H1 (cell line): ENCODE measurements around the gene COL19A1. TPM values are rescaled to one million over a fixed set of nuclear protein-coding genes. Genes with fewer than 3 reads are reported as not detected.

ENCODE experiments used
- CTCF ChIA-PET: fragments of 300-600 bp; sonication (Branson Sonifier 250); formaldehyde crosslinking; loops from one replicate; lab custom pipeline; 2021; ENCODE audit not compliant: partially characterized antibody; lab: Charles Lee
- POLR2A ChIA-PET: fragments of 300-600 bp; sonication (Branson Sonifier 250); formaldehyde crosslinking; loops from one replicate; lab custom pipeline; 2021; ENCODE audit warnings: inconsistent platforms; ENCODE audit not compliant: partially characterized antibody; lab: Charles Lee
- DNase-seq, 2 experiments: peaks; one replicate each; pipeline versions ENCODE4 v3.0.0 to v3.0.0-alpha.2; 2010 to 2022; ENCODE audit warnings: low spot score in 2 of 2, low read depth in 1 of 2, mixed read lengths in 1 of 2
- FAIRE-seq: peaks from 2 replicates; lab custom pipeline; 2011; peaks lifted over from hg19 to GRCh38; lab: Jason Lieb, UNC
- H2AFZ ChIP-seq: 2 replicates; pipeline ENCODE4 v1.8.1; 2012; ENCODE audit warnings: low read length, inconsistent platforms
- H2AK5ac ChIP-seq: 2 replicates; pipeline ENCODE4 v1.6.1; 2013; ENCODE audit warnings: low read depth, low read length
- H2BK120ac ChIP-seq: replicated peaks from 2 replicates; pipeline ENCODE3; 2013; ENCODE audit warnings: low read depth, low read length, inconsistent platforms
- H2BK12ac ChIP-seq: 2 replicates; pipeline ENCODE4 v1.6.1; 2013; ENCODE audit warnings: low read depth, low read length
- H2BK15ac ChIP-seq: 2 replicates; pipeline ENCODE4 v1.6.1; 2013; ENCODE audit warnings: low read length
- H2BK20ac ChIP-seq: 2 replicates; pipeline ENCODE4 v1.6.1; 2013; ENCODE audit warnings: low read length
- H2BK5ac ChIP-seq: 2 replicates; pipeline ENCODE4 v1.6.1; 2013; ENCODE audit warnings: low read depth, low read length
- H3K14ac ChIP-seq: 2 replicates; pipeline ENCODE4 v1.6.1; 2013; ENCODE audit warnings: inconsistent platforms; ENCODE audit not compliant: insufficient read length
- H3K18ac ChIP-seq: 2 replicates; pipeline ENCODE4 v1.6.1; 2013; ENCODE audit warnings: low read length; ENCODE audit errors: extremely low read depth
- H3K23ac ChIP-seq: 2 replicates; pipeline ENCODE4 v1.6.1; 2013; ENCODE audit warnings: inconsistent platforms; ENCODE audit not compliant: insufficient read length
- H3K23me2 ChIP-seq: 2 replicates; pipeline ENCODE4 v1.6.1; 2013; ENCODE audit warnings: low read depth, low read length
- H3K27ac ChIP-seq: 2 replicates; pipeline ENCODE4 v1.6.1; 2011; ENCODE audit warnings: low read depth, low read length, inconsistent platforms
- H3K27me3 ChIP-seq, 4 experiments: replicated peaks in 1 of 4; 1 replicate in 1 of 4; 2 replicates in 3 of 4; pipeline versions ENCODE4 v1.6.1 to v1.8.1; 2011 to 2013; ENCODE audit warnings: low read length in 3 of 4, mild to moderate bottlenecking in 3 of 4, inconsistent platforms in 2 of 4, mixed read lengths in 2 of 4, moderate library complexity in 1 of 4; ENCODE audit not compliant: control insufficient read depth in 3 of 4, insufficient read depth in 3 of 4; ENCODE audit errors: extremely low read depth in 1 of 4
- H3K36me3 ChIP-seq, 4 experiments: 2 replicates each; pipeline versions ENCODE4 v1.6.1 to v1.8.1; 2011 to 2013; ENCODE audit warnings: mild to moderate bottlenecking in 4 of 4, low read length in 3 of 4, moderate library complexity in 2 of 4, control low read depth in 1 of 4, inconsistent platforms in 1 of 4; ENCODE audit not compliant: insufficient read depth in 4 of 4, control insufficient read depth in 2 of 4
- H3K4ac ChIP-seq: replicated peaks from 2 replicates; pipeline ENCODE3; 2013; ENCODE audit warnings: low read length, low read depth, mixed read lengths, inconsistent platforms; ENCODE audit not compliant: insufficient read length
- H3K4me1 ChIP-seq, 4 experiments: replicated peaks in 1 of 4; 1 replicate in 1 of 4; 2 replicates in 3 of 4; pipeline versions ENCODE4 v1.6.1 to v1.8.1; 2011 to 2013; ENCODE audit warnings: low read length in 3 of 4, inconsistent platforms in 2 of 4, mixed read lengths in 1 of 4; ENCODE audit not compliant: insufficient read depth in 4 of 4, control insufficient read depth in 3 of 4
- H3K4me2 ChIP-seq, 2 experiments: 2 replicates each; pipeline versions ENCODE4 v1.6.1 to v1.8.1; 2011 to 2013; ENCODE audit warnings: low read depth in 2 of 2, low read length in 2 of 2, control low read depth in 1 of 2, inconsistent platforms in 1 of 2, mild to moderate bottlenecking in 1 of 2; ENCODE audit not compliant: insufficient read depth in 1 of 2
- H3K4me3 ChIP-seq, 4 experiments: fragments of 200-600, 300-600 bp in 1 of 4; sonication (generic), shearing (Covaris generic), sonication (Bioruptor Twin) in 1 of 4; 2 replicates each; pipeline versions ENCODE4 v1.5.1 to v1.8.1; 2011 to 2016; ENCODE audit warnings: low read length in 4 of 4, low read depth in 3 of 4, control low read depth in 2 of 4, inconsistent platforms in 2 of 4, mild to moderate bottlenecking in 2 of 4, mixed read lengths in 1 of 4, moderate library complexity in 1 of 4; ENCODE audit not compliant: insufficient read depth in 2 of 4; ENCODE audit errors: extremely low read depth in 1 of 4
- H3K56ac ChIP-seq: replicated peaks from 2 replicates; pipeline ENCODE3; 2013; ENCODE audit warnings: low read depth, mild to moderate bottlenecking, mixed read lengths, low read length, inconsistent platforms; ENCODE audit not compliant: insufficient read length
- H3K79me1 ChIP-seq: 2 replicates; pipeline ENCODE4 v1.6.1; 2013; ENCODE audit warnings: low read depth, low read length, control low read depth
- H3K79me2 ChIP-seq, 2 experiments: 2 replicates each; pipeline versions ENCODE4 v1.6.1 to v1.8.1; 2012 to 2013; ENCODE audit warnings: low read length in 2 of 2, mild to moderate bottlenecking in 2 of 2, inconsistent platforms in 1 of 2; ENCODE audit not compliant: insufficient read depth in 2 of 2, control insufficient read depth in 1 of 2
- H3K9ac ChIP-seq, 4 experiments: replicated peaks in 1 of 4; 1 replicate in 1 of 4; 2 replicates in 3 of 4; pipeline versions ENCODE4 v1.6.1 to v1.8.1; 2011 to 2013; ENCODE audit warnings: low read depth in 3 of 4, low read length in 3 of 4, control low read depth in 2 of 4, mild to moderate bottlenecking in 2 of 4, moderate library complexity in 2 of 4, inconsistent platforms in 1 of 4; ENCODE audit errors: extremely low read depth in 1 of 4
- H3K9me3 ChIP-seq, 2 experiments: 2 replicates each; pipeline versions ENCODE4 v1.6.1 to v1.8.1; 2012 to 2013; ENCODE audit warnings: mild to moderate bottlenecking in 2 of 2, moderate library complexity in 2 of 2, control low read depth in 1 of 2, inconsistent platforms in 1 of 2, low read depth in 1 of 2, low read length in 1 of 2, mixed read lengths in 1 of 2; ENCODE audit not compliant: insufficient read depth in 2 of 2
- H4K20me1 ChIP-seq, 2 experiments: replicated peaks in 1 of 2; 2 replicates each; pipeline versions ENCODE3 to v1.8.1; 2011 to 2013; ENCODE audit warnings: inconsistent platforms in 2 of 2, low read length in 2 of 2, mild to moderate bottlenecking in 1 of 2; ENCODE audit not compliant: insufficient read depth in 2 of 2, control insufficient read depth in 1 of 2
- H4K5ac ChIP-seq: 2 replicates; pipeline ENCODE4 v1.6.1; 2013; ENCODE audit warnings: low read length, low read depth, mixed read lengths, inconsistent platforms; ENCODE audit not compliant: insufficient read length
- H4K8ac ChIP-seq: 2 replicates; pipeline ENCODE4 v1.8.0; 2013; ENCODE audit warnings: mild to moderate bottlenecking, moderate library complexity, low read length, inconsistent platforms; ENCODE audit not compliant: insufficient read depth; ENCODE audit errors: extremely low read depth
- H4K91ac ChIP-seq: replicated peaks from 2 replicates; pipeline ENCODE3; 2013; ENCODE audit warnings: low read length, mixed read lengths, inconsistent platforms; ENCODE audit not compliant: insufficient read length
- ASH2L ChIP-seq: fragments of 200-600, 300-600 bp; sonication (generic); IDR thresholded peaks from one replicate; pipeline ENCODE4 v1.7.1; 2017; ENCODE audit warnings: low read length
- BCL11A ChIP-seq, 2 experiments: IDR thresholded peaks; one replicate each; pipeline ENCODE4 v1.6.1; 2011; ENCODE audit warnings: low read depth in 2 of 2, low read length in 2 of 2, mild to moderate bottlenecking in 2 of 2
- CEBPB ChIP-seq: IDR thresholded peaks from 2 replicates; pipeline ENCODE4 v1.6.1; 2012; ENCODE audit warnings: low read depth, low read length
- CREB1 ChIP-seq: IDR thresholded peaks from 2 replicates; pipeline ENCODE4 v1.6.1; 2012; ENCODE audit warnings: inconsistent platforms
- CTBP2 ChIP-seq: IDR thresholded peaks from 2 replicates; pipeline ENCODE4 v1.7.0; 2011; ENCODE audit warnings: borderline replicate concordance, mild to moderate bottlenecking, moderate library complexity, mixed read lengths, low read length; ENCODE audit not compliant: insufficient read depth, insufficient read length
- GTF2F1 ChIP-seq: IDR thresholded peaks from 2 replicates; pipeline ENCODE4 v1.6.1; 2012; ENCODE audit warnings: low read depth, low read length, improper control_type of control experiment, borderline replicate concordance
- JUND ChIP-seq: IDR thresholded peaks from 2 replicates; pipeline ENCODE4 v1.6.1; 2011; ENCODE audit warnings: mild to moderate bottlenecking, improper control_type of control experiment, low read length
- NANOG ChIP-seq: IDR thresholded peaks from 2 replicates; pipeline ENCODE4 v1.6.1; 2011; ENCODE audit warnings: low read length, low read depth, mild to moderate bottlenecking, inconsistent platforms; ENCODE audit not compliant: insufficient read depth, poor library complexity, severe bottlenecking
- PHF8 ChIP-seq: fragments of 200-600 bp; sonication (generic); conservative IDR thresholded peaks from 2 replicates; pipeline ENCODE4 v1.7.1; 2012; ENCODE audit warnings: low read depth, mild to moderate bottlenecking, inconsistent platforms, low read length, moderate library complexity
- RBBP5 ChIP-seq: IDR thresholded peaks from 2 replicates; pipeline ENCODE4 v1.7.1; 2012; ENCODE audit warnings: low read depth, mild to moderate bottlenecking, inconsistent platforms, low read length, moderate library complexity, borderline replicate concordance
- RFX5 ChIP-seq: IDR thresholded peaks from 2 replicates; pipeline ENCODE4 v1.6.1; 2011; ENCODE audit warnings: low read depth, low read length, improper control_type of control experiment, borderline replicate concordance
- SIN3A ChIP-seq, 2 experiments: IDR thresholded peaks in 1 of 2; conservative IDR thresholded peaks in 1 of 2; 2 replicates each; pipeline ENCODE4 v1.6.1; 2011 to 2012; ENCODE audit warnings: low read length in 2 of 2, improper control_type of control experiment in 1 of 2, low read depth in 1 of 2, mild to moderate bottlenecking in 1 of 2
- SP4 ChIP-seq: IDR thresholded peaks from 2 replicates; pipeline ENCODE4 v1.6.1; 2012; ENCODE audit warnings: low read length, inconsistent platforms
- TAF1 ChIP-seq: IDR thresholded peaks from 2 replicates; pipeline ENCODE4 v1.6.1; 2011; ENCODE audit warnings: mild to moderate bottlenecking, low read depth, low read length
- TBP ChIP-seq: IDR thresholded peaks from 2 replicates; pipeline ENCODE4 v1.6.1; 2011; ENCODE audit warnings: low read depth, low read length, improper control_type of control experiment
- TEAD4 ChIP-seq: IDR thresholded peaks from 2 replicates; pipeline ENCODE4 v1.6.1; 2012; ENCODE audit warnings: low read depth, low read length, inconsistent platforms, mixed read lengths
- WGBS, 2 experiments: shearing (Covaris generic) in 1 of 2; methylation state at CpG; one replicate each; pipeline versions ENCODE4 v1.1.6 to v1.1.7; 2013 to 2015; ENCODE audit warnings: low lambda C conversion rate in 2 of 2, mixed read lengths in 2 of 2, inconsistent platforms in 1 of 2, low coverage in 1 of 2, missing lambda C conversion rate in 1 of 2; ENCODE audit not compliant: insufficient replicate concordance in 2 of 2, insufficient coverage in 1 of 2, insufficient read length in 1 of 2; ENCODE audit errors: extremely low coverage in 1 of 2, missing lambda C conversion rate in 1 of 2; 5-methylcytosine and 5-hydroxymethylcytosine counted together
- polyA plus RNA-seq, 7 experiments: library from polyadenylated mRNA; depleted of rRNA in 3 of 7; stranded (reverse) in 5 of 7; unstranded in 2 of 7; fragments of >200 nt in 5 of 7; fragments of 200-250 nt in 2 of 7; gene quantifications; 1 replicate in 5 of 7; 2 replicates in 1 of 7; 4 replicates in 1 of 7; pipeline versions ENCODE4 v1.2.1 to v1.2.3, GENCODE V29; 2011 to 2013; ENCODE audit warnings: missing spikeins in 2 of 7, mixed read lengths in 2 of 7
- total RNA-seq: library from RNA; stranded (reverse); fragmentation: NEBNext Ultra II Directional; extraction: Animal tissue kit (Norgen Biotek cat#: 25700); gene quantifications from 2 replicates; pipeline ENCODE4 v1.2.1, GENCODE V29; 2021

The COL19A1 gene
- total and polyA plus RNA-seq, 2 of the 8 experiments (the other 6 are each of a cell fraction or from before 2014, with no cell fraction given) = not detected

DNA sequence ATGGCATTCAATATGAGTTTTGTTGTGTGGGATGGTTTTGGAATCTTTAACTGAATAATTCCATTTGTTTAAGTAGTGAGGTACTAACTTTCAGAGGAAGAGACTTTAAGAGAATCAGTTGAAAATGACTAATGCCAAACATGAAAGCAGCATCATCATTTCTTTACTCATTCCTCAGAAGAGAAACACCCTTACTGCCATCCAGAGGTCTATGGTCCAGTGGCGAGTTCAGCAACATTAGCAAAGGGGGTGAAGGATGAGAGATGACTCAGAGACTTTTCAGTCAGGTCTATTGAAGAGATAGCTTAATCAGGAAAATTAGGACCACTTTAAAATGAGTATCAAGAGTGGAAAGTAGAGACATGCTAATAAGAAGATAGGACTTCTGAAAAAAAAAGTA lies 118.8 kb downstream of the COL19A1 start:
- no peak for FAIRE-seq
- WGBS, 2 experiments = 90% methylated on average over 1 of the region's 1 CpG; no CpG with 5 or more reads in 1 of the 2 experiments
- TF ChIP-seq RFX5 (no peak), CREB1 (no peak), SP4 (no peak), TAF1 (no peak), RBBP5 (no peak), TEAD4 (no peak), PHF8 (no peak), JUND (no peak), SIN3A (conservative IDR thresholded peaks at IDR 0.05 in 1 of 2, IDR thresholded peaks at IDR 0.05 in 1 of 2; ENCODE audit: low read depth in 1 of 2, low read length in 2 of 2) (no peak), NANOG (no peak), CEBPB (no peak), TBP (no peak), BCL11A (IDR thresholded peaks at IDR 0.05; ENCODE audit: low read depth in 2 of 2, low read length in 2 of 2) (no peak), GTF2F1 (no peak), CTBP2 (no peak), ASH2L (no peak)

More for the DNA sequence above, 118.8 kb downstream of the COL19A1 start:
- Histone ChIP-seq H2BK5ac (no peak overlapping the region), H3K9ac (no peak overlapping the region), H3K9me3 (no peaks in the 10 kb centered on the region), H3K79me2 (no peaks in the 10 kb centered on the region), H2AFZ (no peak overlapping the region), H3K4ac (no peak overlapping the region), H2AK5ac (no peak overlapping the region), H2BK15ac (no peak overlapping the region), H3K23me2 (no peaks in the 10 kb centered on the region), H2BK12ac (no peak overlapping the region), H3K14ac (no peak overlapping the region), H3K27ac (no peak overlapping the region), H4K91ac (no peak overlapping the region), H3K4me2 (no peak overlapping the region), H4K5ac (no peak overlapping the region), H3K4me3 (no peak overlapping the region), H4K20me1 (no peaks in the 10 kb centered on the region), H3K4me1 (no peaks in the 10 kb centered on the region), H3K27me3 (no peaks in the 10 kb centered on the region), H3K56ac (no peak overlapping the region), H3K79me1 (no peaks in the 10 kb centered on the region), H2BK120ac (no peak overlapping the region), H3K18ac (no peak overlapping the region), H3K36me3 (no peaks in the 10 kb centered on the region), H3K23ac (no peak overlapping the region), H2BK20ac (no peak overlapping the region), H4K8ac (no peak overlapping the region)
- ChIA-PET POLR2A (no interaction called here), CTCF (no interaction called here)
- no peak for DNase-seq
